Hematopoietic multipotent progenitor cell treated with erythropoietin and hydrocortisone succinate and interleukin-3 and kit ligand, for 17 days (in vitro differentiated cells): ENCODE data around the gene ZXDC.

Source experiments
- DNase-seq: peaks from one replicate; pipeline ENCODE4 v3.0.0-alpha.2; 2015; ENCODE audit warnings: low spot score

Gene ZXDC

DNA sequence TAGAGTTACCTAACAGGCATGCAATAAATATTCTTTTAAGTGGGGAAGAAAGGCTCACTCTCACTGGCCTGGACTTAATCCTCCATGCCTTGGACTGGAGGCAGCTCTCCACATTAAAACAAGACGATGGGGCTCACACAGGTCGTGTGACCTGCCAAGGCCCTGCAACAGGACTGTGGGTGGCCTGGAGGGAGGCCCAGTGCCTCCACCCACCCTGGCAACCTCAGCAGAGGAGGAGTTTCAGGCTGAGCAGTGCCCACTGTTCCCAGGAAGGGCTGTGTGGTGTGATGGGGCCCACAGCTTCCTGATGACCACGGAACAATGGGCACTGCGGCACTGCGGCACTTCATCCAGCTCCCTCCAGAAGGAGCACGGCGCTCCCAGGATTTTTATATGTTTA, 36.3 kb upstream of the ZXDC start:
- DNase-seq, result no peak

DNA sequence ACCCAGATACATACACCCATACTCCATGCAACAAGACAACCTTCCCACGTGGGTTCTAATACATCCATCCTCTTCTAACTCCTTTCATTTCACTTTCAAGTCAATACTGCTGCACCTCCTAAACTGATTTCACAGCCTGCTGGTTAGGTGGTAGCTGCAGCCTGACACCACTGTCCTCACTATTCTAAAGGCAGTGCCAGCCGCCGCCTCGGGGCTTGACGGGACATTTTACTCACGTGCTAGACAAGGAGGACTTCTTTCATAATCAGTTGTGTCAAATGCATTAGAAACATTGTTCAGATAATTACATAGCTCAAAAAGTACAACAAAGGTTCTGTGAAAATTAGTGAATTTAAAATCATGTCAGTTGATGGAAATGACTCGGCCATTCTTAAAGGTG, 35.6 kb upstream of the ZXDC start:
- DNase-seq, result no peak

DNA sequence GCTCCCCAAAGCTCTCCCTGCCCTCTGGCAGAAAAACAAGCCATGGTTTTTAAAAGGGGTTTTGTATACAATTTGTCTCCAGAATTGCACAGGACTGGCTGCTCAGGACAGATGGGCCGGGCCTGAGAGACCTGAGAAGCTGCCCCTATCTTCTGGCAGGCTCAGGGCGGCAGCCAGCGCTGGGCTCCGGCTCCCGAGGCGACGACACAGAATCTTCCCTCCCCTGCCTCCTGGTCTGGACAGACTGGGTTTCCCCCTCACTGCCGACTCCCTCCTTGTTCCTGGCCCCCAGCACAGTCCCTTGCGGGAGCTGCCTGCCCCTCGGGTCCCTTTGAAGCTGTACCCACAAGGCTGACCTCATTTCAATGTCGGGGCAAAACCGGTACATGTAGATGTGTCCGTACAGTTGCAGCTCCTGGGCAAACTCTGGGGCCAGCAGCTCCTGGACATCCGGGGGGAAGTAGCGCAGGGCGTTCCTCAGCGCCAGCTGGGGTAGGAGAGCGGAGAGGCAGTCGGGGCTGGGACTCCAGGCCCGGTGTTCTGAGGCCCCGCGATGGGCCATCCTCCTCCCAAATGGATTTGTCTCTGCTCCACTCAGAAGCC, 34.7 kb upstream of the ZXDC start:
- DNase-seq, result no peak

DNA sequence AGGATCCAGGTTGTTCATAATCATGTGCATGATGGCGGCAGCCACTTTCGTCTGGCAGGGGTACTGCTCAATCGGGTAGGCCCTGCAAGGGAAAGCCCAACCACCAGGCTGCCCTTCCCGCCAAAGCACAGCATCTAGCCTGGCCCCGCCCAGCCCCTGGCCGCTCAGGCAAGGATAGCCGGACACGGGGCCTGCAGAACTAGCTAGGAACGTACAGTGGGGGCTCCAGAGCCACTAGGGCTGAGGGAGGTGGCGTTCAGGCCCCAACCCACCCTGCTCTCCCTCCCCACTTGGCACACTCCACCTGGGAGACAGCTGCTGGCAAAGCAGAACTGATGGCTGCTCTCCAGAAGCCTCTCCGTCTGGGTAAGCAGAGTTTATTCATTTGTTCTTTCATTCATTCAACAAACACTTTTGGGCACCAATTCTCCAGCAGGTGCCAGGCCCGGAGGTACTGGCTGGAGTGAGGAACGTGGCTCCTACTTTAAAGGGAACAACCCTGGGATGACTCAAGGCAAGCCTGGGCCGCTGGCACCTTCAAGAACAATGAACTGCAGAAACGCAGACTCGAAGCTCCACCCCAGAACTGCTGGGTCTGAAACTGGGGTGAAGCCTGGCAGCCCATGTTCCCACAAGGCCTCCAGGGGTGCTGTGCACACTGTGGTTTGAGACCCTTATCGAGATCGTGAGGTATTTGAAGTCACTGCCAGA, 34.1 kb upstream of the ZXDC start:
- DNase-seq, result no peak

DNA sequence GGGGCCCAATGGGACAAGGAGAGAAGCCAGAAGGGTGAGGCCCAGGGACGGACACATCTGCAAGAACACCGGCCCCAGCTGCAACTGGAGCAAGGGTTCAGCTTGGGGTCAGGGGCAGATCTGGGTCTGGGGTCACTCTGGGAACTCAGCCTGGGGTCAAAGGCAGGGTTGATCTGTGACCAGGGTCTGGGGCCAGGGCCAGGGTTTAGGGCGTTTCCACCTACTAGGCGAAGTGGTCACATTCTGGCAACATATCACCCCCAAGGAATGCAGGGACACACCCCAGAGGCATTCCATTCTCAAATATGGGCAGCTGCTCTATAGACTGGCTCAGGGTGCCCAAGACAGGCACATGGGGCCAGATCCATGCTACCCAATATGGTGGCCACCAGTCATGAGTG, 32.9 kb upstream of the ZXDC start:
- no peak for DNase-seq

DNA sequence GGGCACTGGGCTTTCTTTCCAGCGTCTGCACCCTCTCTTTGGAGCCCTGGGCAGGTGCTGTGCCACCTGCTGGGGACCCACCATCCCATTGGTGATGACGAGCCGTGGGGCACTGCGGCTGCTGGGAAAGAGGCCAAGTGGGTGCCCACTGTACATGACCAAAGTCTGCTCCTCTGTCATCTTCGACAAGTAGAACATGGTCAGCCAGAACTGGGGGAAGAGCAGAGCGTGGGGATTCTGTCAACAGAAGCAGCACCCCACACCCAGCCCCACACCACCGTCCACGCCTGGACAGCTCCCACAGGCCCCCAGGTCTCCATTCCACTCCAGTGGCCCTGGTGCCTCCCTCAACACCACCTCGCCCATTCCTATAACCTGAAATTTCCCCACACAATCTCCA, 32.2 kb upstream of the ZXDC start:
- no peak for DNase-seq

DNA sequence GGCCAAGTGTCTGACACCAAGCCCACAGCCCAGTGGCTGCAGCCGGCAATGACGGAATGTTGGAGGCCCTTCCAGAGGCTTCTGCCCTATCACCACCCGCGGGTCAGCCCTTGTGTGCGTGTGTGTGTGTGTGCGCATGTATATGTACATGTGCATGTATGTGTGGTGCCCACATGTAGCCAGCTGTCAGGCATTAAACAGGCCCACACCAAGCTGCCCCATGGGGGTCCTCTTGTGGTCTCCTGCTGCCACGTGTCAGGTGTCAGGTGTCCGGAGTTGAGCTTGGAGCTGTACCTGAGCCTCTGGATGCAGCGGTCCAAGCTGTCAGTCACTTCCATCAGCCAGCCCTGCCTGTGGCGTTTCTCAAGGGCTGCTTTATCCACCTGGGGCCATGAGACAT, 28.0 kb upstream of the ZXDC start:
- no peak for DNase-seq

DNA sequence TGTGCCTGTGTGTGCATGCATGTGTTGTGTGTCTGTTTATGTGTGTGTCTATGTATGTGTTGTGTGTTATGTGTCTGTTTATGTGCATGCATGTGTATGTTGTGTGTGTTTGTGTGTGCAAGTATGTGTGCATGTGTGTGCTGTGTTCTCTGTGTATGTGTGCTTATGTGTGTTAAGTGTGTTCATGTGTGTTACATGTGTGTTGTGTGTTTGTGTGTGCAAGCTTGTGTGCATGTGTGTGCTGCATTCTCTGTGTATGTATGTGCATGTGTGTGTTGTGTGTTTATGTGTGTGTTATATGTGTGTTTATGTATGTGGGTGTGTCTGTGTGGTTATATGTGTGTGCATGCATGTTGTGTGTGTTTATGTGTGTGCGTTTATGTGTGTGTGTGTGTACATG, 27.0 kb upstream of the ZXDC start:
- DNase-seq, result no peak

DNA sequence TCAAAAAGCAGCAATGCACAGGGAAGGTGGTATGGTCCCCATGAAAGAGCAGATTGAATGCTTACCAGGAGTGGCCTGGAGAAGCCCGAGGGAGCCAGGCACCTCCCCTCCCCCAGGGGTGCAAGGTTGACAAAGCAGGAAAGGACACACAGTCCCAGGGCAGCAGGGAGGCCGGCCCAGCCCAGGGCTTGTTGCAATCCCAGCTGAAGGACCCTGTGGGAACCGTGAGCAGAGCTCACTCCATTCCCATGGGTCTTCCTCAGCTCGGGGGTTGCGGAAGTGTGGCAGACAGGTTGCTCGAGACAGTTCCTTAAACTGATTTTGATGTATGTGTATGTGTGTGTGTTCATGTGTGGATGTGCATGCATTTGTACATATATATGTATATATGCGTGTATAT, 26.0 kb upstream of the ZXDC start:
- no peak for DNase-seq

DNA sequence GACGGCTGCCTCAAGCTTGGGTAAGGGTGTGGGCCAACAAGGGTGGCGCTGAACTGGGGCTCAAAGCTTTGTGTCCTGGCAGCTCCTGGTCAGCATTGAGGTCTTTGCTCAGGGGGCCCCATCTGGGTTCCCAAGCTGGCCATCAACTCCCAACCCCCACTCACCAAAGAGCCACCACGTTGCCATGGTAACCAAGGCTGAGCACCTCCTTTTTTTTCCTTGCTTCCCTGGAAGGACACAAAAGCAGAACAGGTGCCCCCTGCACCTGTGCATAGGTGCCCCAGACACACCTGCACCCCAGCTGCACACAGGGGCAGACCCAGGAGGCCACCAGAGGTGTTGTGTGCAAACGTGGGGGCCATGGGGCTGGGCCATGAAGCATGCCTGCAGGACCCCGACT, 25.4 kb upstream of the ZXDC start:
- DNase-seq, result no peak

DNA sequence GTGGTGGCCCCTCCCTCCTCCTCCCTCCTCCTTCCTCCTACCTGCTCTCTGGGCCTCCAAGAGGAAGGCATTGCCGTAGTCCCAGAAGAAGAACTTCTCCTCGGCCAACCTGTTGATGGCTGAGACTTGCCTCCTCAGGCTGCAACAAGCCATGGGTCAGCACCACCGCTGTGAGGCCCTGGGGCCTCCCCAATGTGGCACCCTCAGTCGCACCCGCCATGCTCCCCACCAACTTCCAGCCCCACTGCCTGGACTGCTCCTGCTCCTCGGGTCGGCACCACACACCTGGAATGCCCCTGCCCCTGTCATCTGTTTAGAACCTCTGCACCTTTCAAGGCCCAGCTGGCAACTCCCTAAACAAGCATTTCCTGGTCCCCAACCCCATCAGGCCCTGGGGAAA, 24.3 kb upstream of the ZXDC start:
- no peak for DNase-seq

DNA sequence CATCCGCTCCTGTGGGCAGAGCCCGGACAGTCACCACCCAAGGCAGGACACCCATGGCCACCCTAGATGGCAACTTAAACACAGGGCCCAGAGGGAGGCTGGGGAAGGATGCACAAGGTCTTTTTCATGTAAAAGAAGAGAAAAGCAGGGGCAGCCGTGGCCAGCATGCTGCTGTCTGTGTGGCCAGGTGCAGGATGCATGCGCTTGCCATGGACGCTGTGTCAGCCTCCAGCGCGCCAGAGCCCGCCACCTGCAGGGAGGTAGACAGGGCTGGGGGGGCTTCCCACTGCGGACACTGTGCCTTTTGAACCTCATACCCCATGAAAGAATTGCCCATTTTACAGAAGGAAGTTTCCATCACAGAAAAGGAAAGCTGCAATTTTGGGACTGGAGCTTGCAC, 23.7 kb upstream of the ZXDC start:
- DNase-seq, result no peak

DNA sequence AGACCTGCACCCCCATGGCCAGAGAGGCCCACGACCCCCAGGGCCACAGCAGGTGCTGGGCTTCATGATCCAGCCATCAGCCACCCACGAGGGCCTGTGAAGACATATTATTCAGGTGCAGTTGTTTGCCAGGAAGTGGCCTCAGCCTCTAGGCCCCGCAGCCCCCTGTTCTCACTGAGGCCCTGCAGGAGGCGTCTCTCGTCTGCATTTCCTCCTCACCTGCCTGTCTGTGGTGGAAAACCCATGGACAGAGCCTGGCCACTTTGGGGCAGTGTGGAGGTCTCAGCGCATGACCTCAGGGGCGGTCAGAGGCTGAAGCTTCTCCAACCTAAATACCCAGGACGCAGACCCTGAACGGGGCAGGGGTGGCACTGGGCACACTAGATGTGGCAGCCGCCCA, 23.2 kb upstream of the ZXDC start:
- DNase-seq, result no peak

DNA sequence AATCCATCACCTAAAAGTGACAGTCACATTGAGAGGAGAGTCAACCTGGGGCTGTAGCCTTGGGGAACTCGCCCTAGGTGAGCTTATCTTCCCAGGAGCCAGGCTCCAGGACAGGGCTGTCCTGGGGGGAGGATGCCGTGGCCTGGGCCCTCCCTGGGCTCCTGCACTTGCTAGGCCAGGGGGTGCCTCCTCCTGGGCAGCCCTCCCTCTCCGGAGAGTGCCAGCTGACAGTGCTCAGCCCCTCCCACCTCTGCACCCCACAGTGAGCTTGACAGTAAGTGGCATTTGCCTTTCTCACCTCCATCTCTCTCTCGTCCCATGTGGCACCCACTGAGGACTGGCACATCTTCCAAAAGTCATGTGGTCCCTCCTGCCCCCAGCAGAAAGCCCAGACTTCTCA, 22.8 kb upstream of the ZXDC start:
- DNase-seq, result no peak

DNA sequence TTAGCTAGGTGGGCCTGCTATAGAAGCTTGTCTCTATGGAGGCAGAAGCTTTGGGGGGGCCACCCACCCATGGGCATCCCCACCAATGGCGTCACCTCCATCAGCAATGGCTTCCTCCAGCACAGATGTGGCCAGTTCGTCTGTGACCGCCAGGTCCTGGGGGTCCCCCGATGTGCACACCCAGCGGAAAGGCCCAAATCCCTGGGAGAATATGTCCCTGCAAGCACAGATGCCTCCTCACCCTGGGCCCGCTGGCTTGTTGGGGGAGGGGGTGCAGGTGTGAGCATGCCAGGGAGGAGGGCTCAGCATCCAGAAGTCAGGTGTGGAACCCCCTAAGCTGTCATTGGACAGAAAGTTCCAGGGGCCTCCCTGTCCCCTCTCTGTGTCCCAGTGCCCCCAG, 22.3 kb upstream of the ZXDC start:
- no peak for DNase-seq

DNA sequence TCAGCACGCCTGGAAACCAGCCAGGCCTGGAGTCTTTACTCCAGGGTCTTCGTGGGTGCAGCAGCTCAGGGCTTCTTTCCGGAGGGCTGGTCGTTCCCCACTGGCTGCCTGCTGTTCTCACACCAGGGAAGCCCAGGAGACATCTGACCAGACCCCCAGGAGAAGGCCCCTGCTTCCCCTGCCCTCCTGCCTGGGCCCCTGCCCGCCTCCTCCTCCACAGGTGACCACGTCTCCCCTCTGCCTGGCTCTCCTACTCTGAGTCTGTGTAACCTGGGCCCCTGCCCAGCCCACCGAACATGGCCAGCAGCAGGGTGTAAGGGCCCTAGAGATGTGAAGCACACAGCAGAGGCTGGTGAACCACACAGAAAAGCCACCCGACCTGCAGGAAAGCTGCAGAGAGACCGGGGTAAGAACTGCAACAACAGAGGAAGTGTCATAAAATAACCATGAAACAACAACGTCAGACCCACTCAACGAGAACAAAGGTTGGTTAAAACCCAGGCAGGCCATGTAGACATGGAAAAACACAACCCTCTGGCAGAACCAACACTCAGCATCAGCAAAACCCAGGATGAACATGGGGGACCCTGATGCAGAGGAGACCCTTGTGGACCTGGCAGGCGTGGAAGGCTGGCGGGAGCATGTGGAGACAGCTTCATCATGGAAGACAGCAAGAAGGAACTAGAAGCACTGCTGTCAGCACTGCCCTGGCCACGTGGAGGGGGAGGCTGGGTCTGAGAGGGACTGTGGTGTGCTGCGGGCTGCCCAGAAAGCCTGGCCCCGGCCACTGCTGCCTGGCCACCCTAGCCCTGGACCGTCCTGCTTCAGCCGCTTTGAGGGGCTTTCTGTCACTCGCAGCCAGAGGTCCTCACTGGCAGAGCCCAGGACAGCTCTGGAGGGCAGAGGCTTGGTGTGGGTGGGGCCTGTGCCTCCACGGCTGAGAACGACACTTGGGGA, 21.5 kb upstream of the ZXDC start:
- no peak for DNase-seq

DNA sequence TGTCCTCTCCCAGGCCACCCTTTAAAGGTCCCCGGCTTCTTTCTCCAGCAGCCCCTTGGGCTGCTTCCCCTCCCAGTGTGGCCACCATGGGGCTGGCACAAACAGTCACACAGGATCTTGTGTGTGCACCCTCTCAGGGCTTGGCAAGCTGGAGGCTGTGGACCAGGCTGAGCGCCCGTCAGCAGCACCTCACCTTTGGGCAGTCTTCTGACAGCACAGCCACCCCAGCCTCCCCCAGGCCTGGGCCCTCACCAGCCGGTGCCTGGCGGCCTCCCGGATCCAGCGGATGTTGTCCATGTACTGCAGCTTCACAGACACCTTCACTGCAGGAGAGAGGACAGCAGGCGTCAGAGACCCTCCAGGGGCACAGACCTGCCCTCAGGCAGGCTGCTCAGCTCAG, 20.1 kb upstream of the ZXDC start:
- no peak for DNase-seq

DNA sequence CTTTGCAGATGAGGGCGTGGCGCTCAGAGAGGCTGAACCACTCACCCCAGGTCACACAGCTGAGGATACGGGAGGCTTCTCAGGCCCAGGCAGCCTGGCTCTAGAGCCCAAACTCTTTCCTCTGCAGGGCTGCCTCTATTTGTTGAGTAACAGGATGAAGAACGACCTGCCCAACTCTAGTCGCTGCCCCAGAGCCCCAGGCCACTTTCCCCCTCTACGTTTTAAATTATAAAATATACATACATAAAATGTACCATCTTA, 19.2 kb upstream of the ZXDC start:
- DNase-seq, result no peak

DNA sequence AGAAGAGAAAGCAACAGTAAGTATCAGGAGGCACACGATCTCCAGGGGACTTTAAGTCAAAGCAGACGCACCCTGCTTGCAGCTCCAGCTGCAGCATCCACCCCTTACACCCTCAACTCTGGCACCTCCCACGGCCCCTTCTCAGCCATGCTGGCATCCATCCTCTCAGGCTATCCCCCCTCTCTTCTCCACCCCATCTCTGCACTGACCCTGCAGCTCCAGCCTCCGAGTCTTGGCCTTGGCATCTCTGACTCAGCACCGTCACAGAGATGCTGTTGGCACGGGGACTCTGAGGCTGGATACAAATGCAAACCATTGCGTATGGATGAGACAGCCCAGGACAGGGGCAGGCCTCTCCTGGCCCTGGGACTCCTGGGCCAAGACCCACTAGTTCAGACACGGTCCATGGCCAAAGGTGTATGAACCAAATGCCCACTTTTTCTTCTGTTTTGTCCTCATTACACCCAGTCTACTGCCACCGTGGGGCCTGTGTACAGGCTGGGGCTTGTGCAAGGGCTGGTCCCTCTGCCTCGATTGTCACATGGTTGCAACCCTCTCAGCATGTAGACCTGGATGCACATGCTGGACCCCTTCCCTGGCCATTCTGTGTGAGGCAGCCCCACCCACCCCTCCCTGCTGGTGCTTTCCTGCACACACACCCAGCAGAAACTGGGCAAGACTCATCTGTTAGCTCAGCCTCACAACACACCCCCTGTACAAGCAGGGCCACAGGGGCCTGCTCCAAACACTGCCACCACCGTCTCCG, 18.7 kb upstream of the ZXDC start:
- DNase-seq, result no peak

DNA sequence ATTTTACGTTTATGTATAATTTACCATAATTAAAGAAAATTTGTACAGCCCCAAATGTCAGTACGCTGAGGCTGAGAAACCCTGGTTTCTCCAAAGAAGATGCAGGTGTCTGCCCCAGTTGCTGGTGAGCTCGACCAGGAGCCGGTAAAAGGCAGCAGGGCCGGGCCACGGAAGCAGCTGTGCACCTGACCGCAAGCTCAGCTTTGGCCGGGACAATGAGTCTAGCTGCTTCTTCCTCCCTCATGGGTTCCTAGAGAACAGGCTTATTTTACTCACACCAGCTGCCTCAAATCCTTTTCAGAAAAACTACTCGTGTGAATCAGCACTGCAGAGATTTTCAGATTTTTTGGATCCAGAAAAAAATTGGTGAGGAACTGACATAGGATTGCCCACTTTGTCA, 18.0 kb upstream of the ZXDC start:
- DNase-seq, result no peak

DNA sequence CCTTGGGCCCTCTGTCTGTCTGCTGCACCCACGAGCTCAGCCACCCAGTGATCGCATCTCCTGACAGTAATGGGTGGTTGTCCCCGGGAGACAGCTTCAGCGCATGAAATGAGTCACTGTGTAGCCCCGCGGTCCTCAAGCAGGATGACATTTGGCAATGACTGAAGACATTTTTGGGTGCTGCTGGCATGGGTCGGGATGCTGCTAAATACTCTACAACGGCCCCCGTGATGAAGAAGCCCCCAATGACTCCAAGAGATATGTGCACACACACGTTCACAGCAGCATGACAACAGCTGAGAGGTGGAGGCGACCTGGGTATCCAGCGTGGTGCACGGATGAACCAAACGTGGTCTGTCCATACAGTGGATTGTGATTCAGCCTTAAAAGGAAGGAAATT, 17.4 kb upstream of the ZXDC start:
- DNase-seq, result no peak

DNA sequence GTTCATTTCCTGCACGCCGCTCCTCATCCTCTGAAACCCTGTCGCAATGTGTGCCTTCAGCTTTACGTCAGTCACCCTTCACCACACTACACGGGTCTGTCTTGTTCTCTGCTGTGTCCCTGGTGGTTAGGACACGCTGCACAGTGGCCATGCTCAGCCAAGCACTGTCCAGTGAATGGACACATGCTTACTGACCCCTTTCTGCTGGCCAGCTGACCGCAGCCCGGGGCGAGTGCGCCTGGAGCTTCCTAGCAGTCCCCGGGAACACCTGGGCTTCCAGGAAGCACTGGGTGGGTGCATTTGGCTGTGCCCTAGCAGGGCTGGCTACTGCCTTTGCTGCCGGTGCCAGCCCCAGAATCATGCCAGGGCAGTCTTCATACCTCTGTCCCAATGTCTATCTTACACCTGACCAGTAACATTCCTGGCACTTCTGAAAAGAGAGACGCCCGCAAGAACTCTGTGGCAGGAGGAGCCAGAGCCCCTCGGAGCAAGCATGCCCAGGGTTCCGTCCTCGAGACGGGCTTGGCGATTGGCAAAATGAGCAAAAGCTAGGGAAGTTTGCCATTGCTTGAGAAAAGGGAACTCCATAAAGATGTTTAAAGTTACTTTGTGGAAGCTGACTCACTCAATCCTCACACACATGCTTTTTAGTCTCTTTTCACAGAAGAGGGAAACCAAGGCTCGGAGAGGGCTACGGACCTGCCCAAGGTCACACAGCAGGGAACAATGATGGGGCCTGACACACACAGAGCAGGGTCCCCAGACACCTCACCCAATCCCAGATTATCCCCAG, 15.7 kb upstream of the ZXDC start:
- DNase-seq, result no peak
